Measurements from ENCODE around the gene ZNF783.

ZNF783 gene

DNA sequence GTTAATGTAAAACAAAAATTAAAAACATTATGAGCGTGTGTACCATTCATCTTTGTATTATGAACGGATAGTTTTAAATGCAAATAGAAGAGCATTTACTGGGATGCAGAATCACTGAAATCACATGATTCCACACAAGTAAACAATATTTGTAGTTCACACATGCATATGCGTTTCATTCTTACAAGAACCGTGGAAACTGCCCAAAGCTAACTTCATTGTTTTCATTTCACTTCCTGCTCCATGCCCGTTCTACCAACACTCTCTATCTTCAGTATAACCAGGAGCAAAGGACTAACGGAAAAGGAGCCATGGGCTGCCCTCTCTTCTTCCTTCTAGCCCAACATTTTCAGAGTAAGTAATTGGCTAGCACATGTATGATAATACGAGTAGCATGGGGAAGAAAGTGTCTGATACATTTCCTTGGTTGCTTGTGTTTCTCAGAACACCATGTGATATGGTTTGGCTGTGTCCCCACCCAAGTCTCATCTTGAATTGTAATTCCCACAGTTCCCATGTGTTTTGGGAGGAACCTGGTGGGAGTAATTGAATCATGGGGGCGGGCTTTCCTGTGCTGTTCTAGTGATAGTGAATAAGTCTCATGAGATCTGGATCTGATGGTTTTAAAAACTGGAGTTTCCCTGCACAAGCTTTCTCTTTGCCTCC, 38.8 kb downstream of the ZNF783 start:
- Histone ChIP-seq H3K4me3 (ENCODE audit: low read length) (no peak overlapping the region), H3K4me1 (ENCODE audit: low read length) (no peaks in the 10 kb centered on the region), H3K79me2 (ENCODE audit: low read length) (no peaks in the 10 kb centered on the region), H3K9ac (ENCODE audit: low read length) (no peak overlapping the region), H3K27ac (ENCODE audit: low read length) (no peak overlapping the region), H4K20me1 (ENCODE audit: insufficient read depth, low read length) (no peaks in the 10 kb centered on the region), H3K36me3 (replicated peaks; ENCODE audit: insufficient read depth, low read length) (no peaks in the 10 kb centered on the region), H3K27me3 (replicated peaks; ENCODE audit: insufficient read depth, low read length) (no peaks in the 10 kb centered on the region), H2AFZ (ENCODE audit: low read length) (no peak overlapping the region), H3F3A (ENCODE audit: insufficient read depth, low read length) (no peaks in the 10 kb centered on the region), H3K9me3 (replicated peaks; ENCODE audit: insufficient read depth, low read length) (no peaks in the 10 kb centered on the region), H3K9me2 (replicated peaks; ENCODE audit: insufficient read depth, low read length) (no peaks in the 10 kb centered on the region), H3K4me2 (ENCODE audit: low read depth, low read length) (no peak overlapping the region)
- TF ChIP-seq, protein P1, sequence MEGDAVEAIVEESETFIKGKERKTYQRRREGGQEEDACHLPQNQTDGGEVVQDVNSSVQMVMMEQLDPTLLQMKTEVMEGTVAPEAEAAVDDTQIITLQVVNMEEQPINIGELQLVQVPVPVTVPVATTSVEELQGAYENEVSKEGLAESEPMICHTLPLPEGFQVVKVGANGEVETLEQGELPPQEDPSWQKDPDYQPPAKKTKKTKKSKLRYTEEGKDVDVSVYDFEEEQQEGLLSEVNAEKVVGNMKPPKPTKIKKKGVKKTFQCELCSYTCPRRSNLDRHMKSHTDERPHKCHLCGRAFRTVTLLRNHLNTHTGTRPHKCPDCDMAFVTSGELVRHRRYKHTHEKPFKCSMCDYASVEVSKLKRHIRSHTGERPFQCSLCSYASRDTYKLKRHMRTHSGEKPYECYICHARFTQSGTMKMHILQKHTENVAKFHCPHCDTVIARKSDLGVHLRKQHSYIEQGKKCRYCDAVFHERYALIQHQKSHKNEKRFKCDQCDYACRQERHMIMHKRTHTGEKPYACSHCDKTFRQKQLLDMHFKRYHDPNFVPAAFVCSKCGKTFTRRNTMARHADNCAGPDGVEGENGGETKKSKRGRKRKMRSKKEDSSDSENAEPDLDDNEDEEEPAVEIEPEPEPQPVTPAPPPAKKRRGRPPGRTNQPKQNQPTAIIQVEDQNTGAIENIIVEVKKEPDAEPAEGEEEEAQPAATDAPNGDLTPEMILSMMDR (IDR thresholded peaks at IDR 0.05; ENCODE audit: low read length): no peak
- TF ChIP-seq EZH2 (optimal IDR thresholded peaks at IDR 0.05; ENCODE audit: low read depth, low read length) (no peak), EZH2phosphoT487 (IDR thresholded peaks at IDR 0.05; ENCODE audit: low read length) (no peak)
- no peak for DNase-seq

DNA sequence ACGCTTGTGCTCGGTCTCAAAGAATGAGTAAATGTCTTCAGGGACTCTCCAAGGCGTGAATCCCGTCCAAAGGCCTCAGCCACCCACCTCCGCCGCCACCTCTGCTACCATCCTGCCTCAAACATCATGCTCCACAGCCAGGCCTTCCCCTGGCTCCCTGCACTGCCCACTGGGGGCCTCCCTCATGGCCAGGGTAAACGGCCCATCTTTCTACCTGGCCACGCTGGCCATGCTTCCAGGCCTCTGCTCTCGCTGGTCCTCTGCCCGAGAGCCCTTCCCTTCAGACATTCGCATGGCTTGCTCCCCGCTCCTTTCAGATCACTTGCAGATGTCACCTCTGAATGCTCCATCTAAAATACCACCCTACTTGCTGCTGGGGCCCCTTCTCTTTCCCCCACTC, 40.2 kb downstream of the ZNF783 start:
- DNase-seq: no peak
- Histone ChIP-seq H3K79me2 (ENCODE audit: low read length) (no peaks in the 10 kb centered on the region), H3K27ac (ENCODE audit: low read length) (no peak overlapping the region), H4K20me1 (ENCODE audit: insufficient read depth, low read length) (no peaks in the 10 kb centered on the region), H3K4me2 (ENCODE audit: low read depth, low read length) (no peak overlapping the region), H3K4me1 (ENCODE audit: low read length) (no peaks in the 10 kb centered on the region), H3K36me3 (replicated peaks; ENCODE audit: insufficient read depth, low read length) (no peaks in the 10 kb centered on the region), H3K9ac (ENCODE audit: low read length) (no peak overlapping the region), H3K4me3 (ENCODE audit: low read length) (no peak overlapping the region), H3K9me3 (replicated peaks; ENCODE audit: insufficient read depth, low read length) (no peaks in the 10 kb centered on the region), H3K9me2 (replicated peaks; ENCODE audit: insufficient read depth, low read length) (no peaks in the 10 kb centered on the region), H3F3A (ENCODE audit: insufficient read depth, low read length) (no peaks in the 10 kb centered on the region), H3K27me3 (replicated peaks; ENCODE audit: insufficient read depth, low read length) (no peaks in the 10 kb centered on the region), H2AFZ (ENCODE audit: low read length) (no peak overlapping the region)
- TF ChIP-seq, protein P1 (IDR thresholded peaks at IDR 0.05; ENCODE audit: low read length): no peak
- TF ChIP-seq EZH2phosphoT487 (IDR thresholded peaks at IDR 0.05; ENCODE audit: low read length): no peak
- TF ChIP-seq EZH2 (optimal IDR thresholded peaks at IDR 0.05; ENCODE audit: low read depth, low read length): no peak

DNA sequence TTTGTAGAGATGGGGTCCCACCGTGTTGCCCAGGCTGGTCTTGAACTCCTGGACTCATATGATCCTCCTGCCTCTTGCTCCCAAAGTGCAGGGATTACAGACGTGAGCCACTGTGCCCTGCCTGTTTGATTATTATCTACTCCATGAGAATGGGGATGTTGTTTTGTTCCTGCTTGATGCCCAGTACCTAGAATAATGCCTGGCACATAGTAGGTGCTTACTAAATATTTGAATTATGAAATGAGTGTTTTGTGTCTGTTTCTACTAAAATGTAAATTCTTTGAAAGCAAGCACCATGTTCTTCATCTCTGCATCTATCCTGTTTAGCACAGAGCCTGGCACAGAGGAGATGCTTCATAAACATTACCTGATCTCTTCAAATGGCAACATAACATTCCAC, 40.9 kb downstream of the ZNF783 start:
- Histone ChIP-seq H3K27me3 (replicated peaks; ENCODE audit: insufficient read depth, low read length) (no peaks in the 10 kb centered on the region), H3K4me1 (ENCODE audit: low read length) (no peaks in the 10 kb centered on the region), H3K27ac (ENCODE audit: low read length) (no peak overlapping the region), H4K20me1 (ENCODE audit: insufficient read depth, low read length) (no peaks in the 10 kb centered on the region), H3K4me3 (ENCODE audit: low read length) (no peak overlapping the region), H3K36me3 (replicated peaks; ENCODE audit: insufficient read depth, low read length) (no peaks in the 10 kb centered on the region), H3K9me2 (replicated peaks; ENCODE audit: insufficient read depth, low read length) (no peaks in the 10 kb centered on the region), H3K4me2 (ENCODE audit: low read depth, low read length) (no peak overlapping the region), H3K9me3 (replicated peaks; ENCODE audit: insufficient read depth, low read length) (no peaks in the 10 kb centered on the region), H2AFZ (ENCODE audit: low read length) (no peak overlapping the region), H3K9ac (ENCODE audit: low read length) (no peak overlapping the region), H3K79me2 (ENCODE audit: low read length) (no peaks in the 10 kb centered on the region), H3F3A (ENCODE audit: insufficient read depth, low read length) (no peaks in the 10 kb centered on the region)
- TF ChIP-seq, protein P1 (IDR thresholded peaks at IDR 0.05; ENCODE audit: low read length): no peak
- no peak for TF ChIP-seq EZH2 (optimal IDR thresholded peaks at IDR 0.05; ENCODE audit: low read depth, low read length)
- TF ChIP-seq EZH2phosphoT487 (IDR thresholded peaks at IDR 0.05; ENCODE audit: low read length): no peak
- DNase-seq: no peak
